Common myeloid progenitor, CD34-positive (primary cell): Measurements from ENCODE around the gene CYBC1.
A peak's percentile ranks its signal among the peaks of the same experiment; 100 is the strongest.

ENCODE experiments used
- CTCF ChIA-PET: fragments of 350-600 bp; sonication (Branson Sonifier 250); formaldehyde crosslinking; loops from one replicate; lab custom pipeline; 2021; ENCODE audit warnings: antibody characterized with exemption; lab: Charles Lee
- POLR2A ChIA-PET: fragments of 350-600 bp; sonication (Branson Sonifier 250); formaldehyde crosslinking; loops from one replicate; lab custom pipeline; 2021; ENCODE audit warnings: antibody characterized with exemption; lab: Charles Lee
- DNase-seq, 3 donors: peaks; one replicate each; pipeline versions ENCODE4 v3.0.0 to v3.0.0-alpha.2; 2013
- H3K27ac ChIP-seq, 2 experiments: 1 replicate in 1 of 2; 2 replicates in 1 of 2; pipeline ENCODE4 v1.7.0; 2013; ENCODE audit warnings: inconsistent platforms in 2 of 2, low read length in 2 of 2, mild to moderate bottlenecking in 2 of 2, low read depth in 1 of 2, moderate library complexity in 1 of 2; ENCODE audit not compliant: severe bottlenecking in 2 of 2, insufficient read depth in 1 of 2, poor library complexity in 1 of 2
- H3K27me3 ChIP-seq, 5 experiments: replicated peaks in 2 of 5; 1 replicate in 3 of 5; 2 replicates in 2 of 5; pipeline versions ENCODE4 v1.6.1 to v1.7.0; 2013; ENCODE audit warnings: low read length in 4 of 5, mild to moderate bottlenecking in 2 of 5, moderate library complexity in 2 of 5, inconsistent platforms in 1 of 5; ENCODE audit not compliant: insufficient read depth in 5 of 5, control insufficient read depth in 4 of 5
- H3K36me3 ChIP-seq, 4 experiments: 1 replicate in 2 of 4; 2 replicates in 2 of 4; pipeline versions ENCODE4 v1.6.1 to v1.7.0; 2013; ENCODE audit warnings: low read length in 3 of 4, control low read depth in 1 of 4, mild to moderate bottlenecking in 1 of 4; ENCODE audit not compliant: control insufficient read depth in 4 of 4, insufficient read depth in 4 of 4
- H3K4me1 ChIP-seq, 4 experiments: 1 replicate in 3 of 4; 2 replicates in 1 of 4; pipeline versions ENCODE4 v1.6.1 to v1.7.1; 2013; ENCODE audit warnings: low read length in 3 of 4, mild to moderate bottlenecking in 3 of 4, control low read depth in 1 of 4, inconsistent platforms in 1 of 4, moderate library complexity in 1 of 4; ENCODE audit not compliant: control insufficient read depth in 4 of 4, insufficient read depth in 4 of 4; ENCODE audit errors: control extremely low read depth in 1 of 4
- H3K4me3 ChIP-seq, 7 experiments: 1 replicate in 4 of 7; 2 replicates in 3 of 7; pipeline versions ENCODE4 v1.5.1 to v1.7.0; 2013; ENCODE audit warnings: mild to moderate bottlenecking in 7 of 7, low read length in 6 of 7, moderate library complexity in 6 of 7, inconsistent platforms in 2 of 7, low read depth in 2 of 7, control low read depth in 1 of 7; ENCODE audit not compliant: insufficient read depth in 4 of 7, control insufficient read depth in 1 of 7; ENCODE audit errors: extremely low read depth in 1 of 7
- H3K9me3 ChIP-seq, 5 experiments: 1 replicate in 4 of 5; 2 replicates in 1 of 5; pipeline versions ENCODE4 v1.6.1 to v1.7.1; 2013; ENCODE audit warnings: low read length in 4 of 5, mild to moderate bottlenecking in 2 of 5, inconsistent platforms in 1 of 5, low read depth in 1 of 5, moderate library complexity in 1 of 5; ENCODE audit not compliant: control insufficient read depth in 4 of 5, insufficient read depth in 2 of 5; ENCODE audit errors: control extremely low read depth in 1 of 5
- WGBS: methylation state at CpG from one replicate; pipeline ENCODE4 v1.1.5; 2013; ENCODE audit not compliant: insufficient coverage; 5-methylcytosine and 5-hydroxymethylcytosine counted together

CYBC1 gene

DNA sequence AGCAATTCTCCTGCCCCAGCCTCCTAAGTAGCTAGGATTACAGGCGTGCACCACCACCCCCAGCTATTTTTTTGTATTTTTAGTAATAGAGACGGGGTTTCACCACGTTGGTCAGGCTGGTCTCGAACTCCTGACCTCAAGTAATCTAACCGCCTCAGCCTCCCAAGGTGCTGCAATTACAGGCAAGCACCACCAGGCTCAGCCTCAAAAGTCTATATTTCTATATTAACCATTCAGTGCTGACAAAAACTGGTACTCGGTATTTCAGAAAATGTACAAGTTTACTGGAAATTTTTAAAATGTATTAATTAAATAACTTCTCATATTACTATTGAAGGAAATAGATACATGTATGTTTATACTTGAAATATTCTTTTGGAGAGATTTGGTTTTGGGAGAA, 33.8 kb downstream of the CYBC1 start:
- peak in 2 of 3 donors; percentile 44 to 46 for DNase-seq
- CTCF ChIA-PET: interaction anchor here (0.6 to 2.8 kb wide), 6 partner anchors 20 to 181 kb away, joined by 3 to 22 read pairs (median 3); no protein-coding TSS in a partner anchor
- H3K9me3 ChIP-seq: no peaks in the 10 kb centered on the region
- H3K27ac ChIP-seq: no peak overlapping the region
- H3K4me3 ChIP-seq: no peak overlapping the region
- peaks cover 4 to 17% (median 11%) of the 10 kb centered on the region in 4 experiments for H3K36me3 ChIP-seq
- POLR2A ChIA-PET: no interaction called here
- H3K4me1 ChIP-seq: peaks cover 13 to 29% (median 18%) of the 10 kb centered on the region in 4 experiments
- no peaks in the 10 kb centered on the region for H3K27me3 ChIP-seq
- WGBS: no CpG with 5 or more reads among the region's 6 CpGs

DNA sequence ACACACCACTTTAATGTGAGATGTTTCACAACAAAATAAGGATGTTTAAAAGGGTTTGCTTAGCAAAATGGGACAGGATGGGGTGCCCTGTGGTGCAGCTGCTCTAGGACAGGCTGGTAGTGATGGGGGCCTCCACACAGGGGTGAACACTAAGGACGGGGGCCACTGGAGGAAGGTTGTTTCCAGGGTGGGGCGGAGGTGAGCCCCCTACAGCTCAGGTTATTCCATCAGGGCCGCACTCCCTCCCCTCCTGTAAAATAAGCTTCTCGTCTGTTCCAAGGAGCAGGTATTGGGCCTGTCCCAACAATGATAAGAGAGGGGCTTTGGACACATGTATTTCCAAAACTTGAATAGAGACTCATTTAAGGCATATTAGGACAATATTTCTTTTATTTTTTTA, 34.3 kb downstream of the CYBC1 start:
- Histone ChIP-seq H3K36me3 (peaks cover 4 to 15% (median 10%) of the 10 kb centered on the region in 4 experiments), H3K27me3 (no peaks in the 10 kb centered on the region), H3K4me1 (peaks cover 13 to 29% (median 18%) of the 10 kb centered on the region in 4 experiments), H3K9me3 (no peaks in the 10 kb centered on the region), H3K27ac (no peak overlapping the region), H3K4me3 (no peak overlapping the region)
- ChIA-PET CTCF (interaction anchor here (0.7 to 2.8 kb wide), 5 partner anchors 33 to 181 kb away, joined by 3 to 22 read pairs (median 3); no protein-coding TSS in a partner anchor), POLR2A (no interaction called here)
- DNase-seq: no peak
- WGBS: no CpG with 5 or more reads among the region's 4 CpGs

DNA sequence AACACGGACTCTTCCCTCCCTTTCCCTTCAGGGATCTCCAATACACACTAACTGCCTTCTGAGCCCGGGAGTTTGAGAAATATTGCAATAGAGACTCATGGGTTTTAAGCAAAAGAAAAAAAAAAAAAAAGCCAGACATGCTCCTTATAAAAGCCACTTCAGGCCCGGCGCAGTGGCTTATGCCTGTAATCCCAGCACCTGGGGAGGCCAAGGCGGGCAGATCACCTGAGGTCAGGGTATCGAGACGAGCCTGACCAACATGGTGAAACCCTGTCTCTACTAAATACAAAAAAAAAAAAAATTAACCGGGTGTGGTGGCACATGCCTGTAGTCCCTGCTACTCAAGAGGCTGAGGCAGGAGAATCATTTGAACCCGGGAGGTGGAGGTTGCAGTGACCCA, 34.8 kb downstream of the CYBC1 start:
- POLR2A ChIA-PET: no interaction called here
- H3K9me3 ChIP-seq: no peaks in the 10 kb centered on the region
- WGBS: 97% methylated on average over 5 of the region's 9 CpGs
- no peaks in the 10 kb centered on the region for H3K27me3 ChIP-seq
- no peak overlapping the region for H3K27ac ChIP-seq
- peaks cover 13 to 29% (median 18%) of the 10 kb centered on the region in 4 experiments for H3K4me1 ChIP-seq
- DNase-seq: no peak
- H3K36me3 ChIP-seq: peaks cover 4 to 10% (median 8%) of the 10 kb centered on the region in 4 experiments
- CTCF ChIA-PET: interaction anchor here (0.7 to 2.8 kb wide), 4 partner anchors 34 to 83 kb away, joined by 3 to 22 read pairs (median 3); no protein-coding TSS in a partner anchor
- H3K4me3 ChIP-seq: no peak overlapping the region

DNA sequence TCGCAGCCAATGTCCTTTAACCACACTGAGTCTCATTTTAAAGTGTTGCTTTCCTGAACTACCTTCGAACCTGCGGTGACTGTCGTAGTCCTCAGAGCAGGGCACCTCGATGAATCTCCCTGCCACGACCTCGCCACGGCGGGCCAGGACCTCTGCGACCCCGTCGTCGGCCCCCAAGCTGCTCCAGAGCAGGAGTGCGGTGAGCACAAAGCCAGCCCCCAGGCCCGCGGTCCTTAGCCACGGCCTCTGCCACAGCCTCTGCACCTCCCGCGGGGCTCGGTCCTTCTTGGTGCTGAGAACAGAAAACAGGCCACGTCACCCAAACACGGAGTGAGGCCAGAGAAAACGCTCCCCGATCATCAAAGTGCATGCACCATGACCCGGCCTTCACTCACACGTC, 35.2 kb downstream of the CYBC1 start:
- 98% methylated on average over 19 of the region's 26 CpGs for WGBS
- peaks cover 13 to 29% (median 18%) of the 10 kb centered on the region in 4 experiments for H3K4me1 ChIP-seq
- H3K9me3 ChIP-seq: no peaks in the 10 kb centered on the region
- no peak overlapping the region for H3K27ac ChIP-seq
- ChIA-PET CTCF (interaction anchor here (0.8 to 2.7 kb wide), 3 partner anchors 17 to 69 kb away, joined by 3 to 9 read pairs (median 3); no protein-coding TSS in a partner anchor), POLR2A (no interaction called here)
- peaks cover 4 to 9% (median 8%) of the 10 kb centered on the region in 4 experiments for H3K36me3 ChIP-seq
- no peaks in the 10 kb centered on the region for H3K27me3 ChIP-seq
- DNase-seq: no peak
- no peak overlapping the region for H3K4me3 ChIP-seq

DNA sequence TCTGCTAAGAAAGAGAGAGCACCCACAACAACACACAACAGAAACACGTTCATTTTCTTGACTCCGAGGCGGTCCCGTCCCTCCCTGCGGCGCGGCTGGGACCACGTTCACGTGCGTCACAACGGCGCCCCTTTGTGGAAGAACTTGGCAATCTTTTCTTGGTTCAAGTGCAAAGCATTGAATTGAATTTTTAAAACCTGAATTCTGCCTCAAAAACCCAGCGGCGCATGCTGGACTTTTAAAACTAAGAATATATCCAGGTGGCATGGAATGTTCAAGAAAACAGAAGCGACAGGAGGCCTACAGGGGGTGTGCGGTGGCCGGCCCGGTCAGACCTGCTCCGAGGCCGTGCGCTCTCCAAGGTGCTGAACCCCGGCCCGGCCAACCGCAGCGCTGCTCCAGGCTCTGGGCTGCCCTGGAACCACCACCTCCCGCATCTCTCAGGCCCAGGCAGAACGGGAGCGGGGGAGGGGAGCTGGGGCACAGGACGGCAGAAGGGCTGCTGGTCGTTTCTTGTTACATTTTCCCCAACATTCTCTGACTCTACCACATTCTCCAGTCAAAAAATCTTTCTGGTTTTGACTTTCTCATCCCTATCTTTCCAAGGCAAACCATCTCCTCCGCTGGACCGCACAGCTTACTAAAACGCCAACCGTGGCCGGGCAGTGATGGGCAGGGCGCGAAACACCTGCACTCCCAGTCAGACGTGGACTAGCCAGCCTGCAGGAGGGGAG, 35.8 kb downstream of the CYBC1 start:
- ChIA-PET POLR2A (no interaction called here), CTCF (interaction anchor here (0.8 to 2.7 kb wide), 7 partner anchors 13 to 69 kb away, joined by 3 to 9 read pairs (median 4); partner anchors contain the start of gene UTS2R)
- H3K4me1 ChIP-seq: peaks cover 11 to 23% (median 14%) of the 10 kb centered on the region in 4 experiments
- no peaks in the 10 kb centered on the region for H3K27me3 ChIP-seq
- WGBS: 22% methylated on average over 32 of the region's 38 CpGs
- H3K36me3 ChIP-seq: peaks cover 4 to 9% (median 8%) of the 10 kb centered on the region in 4 experiments
- no peaks in the 10 kb centered on the region for H3K9me3 ChIP-seq
- peak; percentile 75 to 87 (median 84) for DNase-seq
- peak overlapping the region in 2 of 7 experiments; percentile 14 to 58 for H3K4me3 ChIP-seq
- H3K27ac ChIP-seq: no peak overlapping the region

DNA sequence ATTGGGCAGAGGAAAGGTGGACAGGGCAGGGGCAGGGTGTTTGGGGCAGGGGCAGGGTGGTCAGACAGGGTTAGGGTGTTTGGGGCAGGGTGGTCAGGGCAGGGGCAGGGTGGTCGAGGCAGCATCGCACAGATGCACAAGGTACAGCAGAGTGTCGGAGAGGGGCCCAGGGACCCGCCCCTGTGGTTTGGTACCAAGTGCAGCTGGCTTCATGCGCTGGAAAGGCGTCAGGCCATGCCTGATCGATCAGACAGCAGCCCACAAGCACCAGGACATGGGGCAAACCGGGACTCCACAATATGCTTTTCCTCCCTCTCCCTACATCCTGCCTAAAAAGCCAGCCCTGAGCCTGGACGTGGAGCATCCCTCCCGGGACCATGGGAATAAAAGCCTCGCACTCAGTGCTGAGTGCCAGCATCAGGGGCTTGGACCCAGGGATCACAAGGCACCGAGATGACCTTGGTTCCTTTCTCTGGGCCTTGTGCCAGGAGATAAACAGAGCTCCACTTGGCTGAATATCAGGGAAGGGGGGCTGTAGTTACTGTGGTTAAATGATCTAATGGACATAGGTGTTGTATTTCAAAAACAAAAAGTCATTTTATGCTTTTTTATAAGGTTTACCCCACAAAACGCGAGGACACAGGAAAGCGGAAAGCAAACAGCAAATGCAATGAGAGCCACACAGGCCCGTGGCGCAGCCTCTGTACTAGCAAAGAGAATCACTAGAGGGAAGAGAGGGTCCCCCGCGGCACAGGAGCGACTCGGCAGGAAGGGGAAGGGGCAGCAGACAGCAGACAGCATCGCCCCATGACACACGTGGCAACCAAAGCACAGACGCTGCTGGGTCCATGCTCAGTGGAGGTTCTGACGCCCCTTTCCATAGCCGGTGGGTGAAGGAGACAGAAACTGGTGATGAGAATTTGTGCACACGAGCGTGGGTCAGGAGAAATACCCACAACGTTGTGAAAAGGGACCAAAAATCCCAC, 37.7 kb downstream of the CYBC1 start:
- WGBS: 93% methylated on average over 21 of the region's 29 CpGs
- Histone ChIP-seq H3K9me3 (no peaks in the 10 kb centered on the region), H3K27ac (no peak overlapping the region), H3K4me3 (no peak overlapping the region), H3K36me3 (peaks cover 7 to 18% (median 9%) of the 10 kb centered on the region in 4 experiments), H3K4me1 (peaks cover 3 to 11% (median 7%) of the 10 kb centered on the region in 4 experiments), H3K27me3 (no peaks in the 10 kb centered on the region)
- no peak for DNase-seq
- ChIA-PET POLR2A (no interaction called here), CTCF (interaction anchor here (0.6 to 2.7 kb wide), 6 partner anchors 11 to 62 kb away, joined by 3 to 9 read pairs (median 4); partner anchors contain the start of gene UTS2R)
